ENCODE data around the gene FXN.

The FXN gene

DNA sequence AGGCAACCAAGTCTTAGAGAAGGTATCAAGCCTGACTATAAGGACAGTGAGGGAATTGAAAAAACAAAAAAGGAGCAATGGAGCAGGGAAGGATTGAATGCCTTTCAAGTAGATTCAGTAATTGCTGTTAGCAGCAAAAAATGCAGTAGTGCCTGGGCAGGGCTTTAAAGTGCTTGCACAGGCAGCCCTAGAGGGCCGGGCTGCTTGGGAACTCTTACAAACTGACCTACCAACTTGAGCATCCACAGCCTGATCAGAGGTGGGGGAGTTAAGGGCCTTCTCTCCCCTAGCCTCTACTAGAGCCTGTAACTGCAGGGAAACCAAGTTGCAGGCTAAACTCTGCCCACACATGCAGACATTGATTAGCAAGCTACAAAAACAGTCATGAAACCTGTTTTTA, 19.4 kb downstream of the FXN start:
- FAIRE-seq: no peak
- DNase-seq (ENCODE audit: insufficient read length, low spot score): no peak

DNA sequence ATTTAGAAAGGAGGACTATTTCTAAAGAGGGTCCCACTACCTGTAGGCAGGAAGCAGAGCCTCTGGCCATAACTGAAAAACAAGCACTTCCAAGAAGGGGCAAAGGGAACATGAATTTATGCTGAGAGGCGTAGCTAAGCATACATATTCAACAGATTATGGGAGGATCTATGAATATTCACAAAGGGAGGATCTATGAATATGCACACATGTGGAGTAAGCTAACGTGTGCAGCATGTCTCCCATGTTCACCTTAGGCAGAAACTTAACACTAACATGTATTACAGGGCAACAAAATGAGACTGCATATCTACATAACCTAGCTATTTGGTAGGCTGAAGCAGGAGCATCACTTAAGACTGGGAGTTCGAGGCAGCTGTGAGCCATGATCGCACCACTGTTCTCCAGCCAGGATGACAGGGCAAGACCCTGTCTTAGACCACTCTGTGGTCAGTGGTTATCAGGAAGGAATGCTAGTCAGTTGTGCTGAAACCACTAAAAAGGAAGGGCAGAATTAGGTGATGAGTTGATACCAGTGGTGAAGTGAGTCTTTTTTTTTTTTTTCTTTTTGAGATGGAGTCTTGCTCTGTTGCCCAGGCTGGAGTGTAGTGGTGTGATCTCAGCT, 20.8 kb downstream of the FXN start:
- FAIRE-seq (no peak), DNase-seq (ENCODE audit: insufficient read length, low spot score) (no peak)
- TF ChIP-seq, protein P1, sequence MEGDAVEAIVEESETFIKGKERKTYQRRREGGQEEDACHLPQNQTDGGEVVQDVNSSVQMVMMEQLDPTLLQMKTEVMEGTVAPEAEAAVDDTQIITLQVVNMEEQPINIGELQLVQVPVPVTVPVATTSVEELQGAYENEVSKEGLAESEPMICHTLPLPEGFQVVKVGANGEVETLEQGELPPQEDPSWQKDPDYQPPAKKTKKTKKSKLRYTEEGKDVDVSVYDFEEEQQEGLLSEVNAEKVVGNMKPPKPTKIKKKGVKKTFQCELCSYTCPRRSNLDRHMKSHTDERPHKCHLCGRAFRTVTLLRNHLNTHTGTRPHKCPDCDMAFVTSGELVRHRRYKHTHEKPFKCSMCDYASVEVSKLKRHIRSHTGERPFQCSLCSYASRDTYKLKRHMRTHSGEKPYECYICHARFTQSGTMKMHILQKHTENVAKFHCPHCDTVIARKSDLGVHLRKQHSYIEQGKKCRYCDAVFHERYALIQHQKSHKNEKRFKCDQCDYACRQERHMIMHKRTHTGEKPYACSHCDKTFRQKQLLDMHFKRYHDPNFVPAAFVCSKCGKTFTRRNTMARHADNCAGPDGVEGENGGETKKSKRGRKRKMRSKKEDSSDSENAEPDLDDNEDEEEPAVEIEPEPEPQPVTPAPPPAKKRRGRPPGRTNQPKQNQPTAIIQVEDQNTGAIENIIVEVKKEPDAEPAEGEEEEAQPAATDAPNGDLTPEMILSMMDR (IDR thresholded peaks at IDR 0.05; ENCODE audit: insufficient read depth, missing control alignments): no peak

More for the DNA sequence above, 19.4 kb downstream of the FXN start:
- TF ChIP-seq, protein P1 (IDR thresholded peaks at IDR 0.05; ENCODE audit: insufficient read depth, missing control alignments): no peak

DNA sequence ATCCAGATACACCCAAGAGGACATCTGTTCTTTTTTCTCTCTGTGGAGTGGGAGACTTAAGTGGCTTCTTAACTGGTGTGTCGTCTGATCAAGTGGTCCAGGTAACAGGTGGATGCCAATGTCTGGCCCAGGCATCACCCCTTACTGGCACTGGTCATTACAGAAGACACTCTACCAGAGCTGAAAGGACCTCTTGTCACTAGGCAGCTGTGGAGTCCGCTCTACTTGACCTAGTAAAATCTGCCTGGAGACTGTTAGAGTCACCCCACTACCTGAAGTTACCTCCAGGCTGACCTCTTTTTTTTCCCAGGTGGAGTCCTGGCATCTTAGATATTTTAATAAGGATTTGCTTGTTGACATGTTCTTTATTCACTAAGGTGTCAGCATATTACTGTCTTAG, 22.5 kb downstream of the FXN start:
- no peak for DNase-seq (ENCODE audit: insufficient read length, low spot score)
- TF ChIP-seq, protein P1 (IDR thresholded peaks at IDR 0.05; ENCODE audit: insufficient read depth, missing control alignments): no peak
- FAIRE-seq: no peak

DNA sequence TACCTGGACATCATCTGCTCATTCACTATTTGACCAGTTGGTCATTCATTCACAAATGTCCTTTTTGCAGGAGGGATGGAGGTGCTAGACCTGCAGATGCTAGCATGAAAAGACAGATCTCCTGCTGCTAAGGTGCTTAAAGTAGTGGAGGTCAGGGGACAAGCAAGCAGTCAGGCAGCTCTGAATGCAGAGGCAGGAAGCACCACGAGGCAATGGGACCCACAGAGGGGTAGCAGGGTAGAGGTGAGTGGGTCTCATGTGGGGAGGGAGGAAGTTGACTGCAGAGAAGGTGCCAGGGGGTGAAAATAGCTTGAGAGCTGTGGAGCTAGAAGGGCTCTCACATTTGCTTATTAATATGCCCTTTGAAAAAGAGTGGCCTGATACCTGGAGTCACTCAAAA, 25.2 kb downstream of the FXN start:
- no peak for FAIRE-seq
- no peak for DNase-seq (ENCODE audit: insufficient read length, low spot score)
- TF ChIP-seq, protein P1 (IDR thresholded peaks at IDR 0.05; ENCODE audit: insufficient read depth, missing control alignments): no peak

DNA sequence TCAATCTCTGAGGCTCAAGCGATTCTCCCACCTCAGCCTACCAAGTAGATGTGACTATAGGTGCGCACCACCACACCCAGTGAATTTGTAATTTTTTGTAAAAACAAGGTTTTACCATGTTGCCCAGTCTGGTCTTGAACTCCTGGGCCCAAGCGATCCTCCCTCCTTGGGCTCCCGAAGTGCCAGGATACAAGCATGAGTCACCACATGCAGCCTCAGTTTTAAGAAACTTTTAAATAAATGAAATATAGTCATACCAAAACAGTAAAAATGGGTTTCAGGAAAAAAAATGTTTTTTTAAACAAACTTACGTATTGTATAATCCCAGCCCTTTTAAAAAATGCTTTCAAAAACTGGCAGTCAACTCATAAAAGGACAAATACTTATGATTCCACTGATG, 26.6 kb downstream of the FXN start:
- TF ChIP-seq, protein P1 (IDR thresholded peaks at IDR 0.05; ENCODE audit: insufficient read depth, missing control alignments): no peak
- DNase-seq (ENCODE audit: insufficient read length, low spot score) (no peak), FAIRE-seq (no peak)

DNA sequence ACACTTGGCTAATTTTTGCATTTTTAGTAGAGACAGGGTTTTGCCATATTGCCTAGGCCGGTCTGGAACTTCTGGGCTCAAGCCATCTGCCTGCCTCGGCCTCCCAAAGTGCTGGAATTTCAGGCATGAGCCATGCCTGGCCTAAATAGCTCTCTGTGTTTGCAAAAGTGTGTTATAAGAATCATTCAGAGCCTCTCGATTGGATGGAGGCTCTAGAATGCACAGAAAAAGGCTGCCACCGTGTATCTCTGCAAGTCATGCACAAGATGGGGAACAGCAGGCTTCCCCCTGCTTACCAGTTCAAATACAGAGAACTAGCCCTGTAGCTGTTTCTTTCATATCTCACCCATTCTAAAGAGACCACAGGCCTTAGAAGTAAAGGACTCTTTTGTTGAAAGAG, 28.3 kb downstream of the FXN start:
- FAIRE-seq (no peak), DNase-seq (ENCODE audit: insufficient read length, low spot score) (no peak)
- TF ChIP-seq, protein P1 (IDR thresholded peaks at IDR 0.05; ENCODE audit: insufficient read depth, missing control alignments): no peak

DNA sequence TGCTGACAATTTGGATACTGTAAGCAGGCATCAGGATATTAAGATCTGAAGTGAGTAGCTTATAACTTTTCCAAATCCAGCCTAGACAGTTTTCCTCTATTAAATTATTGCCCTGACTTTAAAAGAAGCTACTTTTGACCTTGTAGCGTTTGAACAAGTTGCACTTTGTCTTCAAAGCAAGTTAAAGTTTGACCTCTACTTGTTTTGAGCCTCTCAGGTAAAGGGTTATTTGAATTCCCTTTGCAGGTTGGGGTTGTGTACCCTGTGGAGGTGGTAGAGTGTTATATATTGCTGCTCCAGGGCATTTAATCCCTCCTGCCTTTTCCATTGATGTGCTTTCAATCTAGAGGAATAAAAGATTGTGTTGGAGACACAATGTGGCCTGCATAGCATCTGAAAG, 30.1 kb downstream of the FXN start:
- TF ChIP-seq, protein P1 (IDR thresholded peaks at IDR 0.05; ENCODE audit: insufficient read depth, missing control alignments): no peak
- FAIRE-seq (no peak), DNase-seq (ENCODE audit: insufficient read length, low spot score) (no peak)
